Breast epithelium (tissue), 3 donors: Measurements from ENCODE around the gene FRMD5.

ENCODE experiments used
- CTCF ChIP-seq, 3 donors: fragments of 450-650 bp; IDR thresholded peaks; one replicate each; pipeline ENCODE4 v1.5.1; 2016 to 2017; ENCODE audit warnings: antibody characterized with exemption in 3 of 3, mild to moderate bottlenecking in 3 of 3, moderate library complexity in 3 of 3
- POLR2A ChIP-seq: fragments of 450-650 bp; IDR thresholded peaks from one replicate; pipeline ENCODE4 v1.6.1; 2016; ENCODE audit warnings: antibody characterized with exemption, mild to moderate bottlenecking, moderate library complexity

GRCh38 chr15:44094781-44095180 lies 100.3 kb downstream of the FRMD5 start:
- TF ChIP-seq CTCF (IDR thresholded peaks at IDR 0.05) (no peak), POLR2A (no peak)
